Measurements from ENCODE around the gene ATF7IP2.

The ATF7IP2 gene

DNA sequence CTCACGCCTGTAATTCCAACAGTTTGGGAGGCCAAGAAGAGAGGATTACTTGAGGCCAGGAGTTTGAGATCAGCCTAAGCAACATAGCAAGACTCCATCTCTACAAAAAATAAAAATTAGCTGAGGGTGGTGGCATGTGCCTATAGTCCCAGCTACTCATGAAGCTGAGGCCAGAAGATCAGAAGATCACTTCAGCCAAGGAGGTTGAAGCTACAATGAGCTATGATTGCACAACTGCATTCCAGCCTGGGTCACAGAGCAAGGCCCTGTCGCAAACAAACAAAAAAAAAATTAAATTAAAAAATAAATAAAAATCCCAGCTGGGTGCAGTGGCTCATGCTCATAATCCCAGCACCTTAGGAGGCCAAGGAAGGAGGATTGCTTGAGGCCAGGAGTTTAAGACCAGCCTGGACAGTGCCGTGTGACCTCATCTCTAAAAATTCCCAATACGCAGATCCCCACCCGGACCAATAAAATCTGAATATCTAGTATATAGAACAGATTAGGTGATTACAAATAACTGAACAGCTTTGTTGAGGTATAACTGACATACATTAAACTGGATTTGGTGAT, 18.2 kb upstream of the ATF7IP2 start:
- DNase-seq (ENCODE audit: low spot score): no peak
- TF ChIP-seq, protein P1, sequence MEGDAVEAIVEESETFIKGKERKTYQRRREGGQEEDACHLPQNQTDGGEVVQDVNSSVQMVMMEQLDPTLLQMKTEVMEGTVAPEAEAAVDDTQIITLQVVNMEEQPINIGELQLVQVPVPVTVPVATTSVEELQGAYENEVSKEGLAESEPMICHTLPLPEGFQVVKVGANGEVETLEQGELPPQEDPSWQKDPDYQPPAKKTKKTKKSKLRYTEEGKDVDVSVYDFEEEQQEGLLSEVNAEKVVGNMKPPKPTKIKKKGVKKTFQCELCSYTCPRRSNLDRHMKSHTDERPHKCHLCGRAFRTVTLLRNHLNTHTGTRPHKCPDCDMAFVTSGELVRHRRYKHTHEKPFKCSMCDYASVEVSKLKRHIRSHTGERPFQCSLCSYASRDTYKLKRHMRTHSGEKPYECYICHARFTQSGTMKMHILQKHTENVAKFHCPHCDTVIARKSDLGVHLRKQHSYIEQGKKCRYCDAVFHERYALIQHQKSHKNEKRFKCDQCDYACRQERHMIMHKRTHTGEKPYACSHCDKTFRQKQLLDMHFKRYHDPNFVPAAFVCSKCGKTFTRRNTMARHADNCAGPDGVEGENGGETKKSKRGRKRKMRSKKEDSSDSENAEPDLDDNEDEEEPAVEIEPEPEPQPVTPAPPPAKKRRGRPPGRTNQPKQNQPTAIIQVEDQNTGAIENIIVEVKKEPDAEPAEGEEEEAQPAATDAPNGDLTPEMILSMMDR (IDR thresholded peaks at IDR 0.05; ENCODE audit: extremely low read depth, missing control alignments): no peak

DNA sequence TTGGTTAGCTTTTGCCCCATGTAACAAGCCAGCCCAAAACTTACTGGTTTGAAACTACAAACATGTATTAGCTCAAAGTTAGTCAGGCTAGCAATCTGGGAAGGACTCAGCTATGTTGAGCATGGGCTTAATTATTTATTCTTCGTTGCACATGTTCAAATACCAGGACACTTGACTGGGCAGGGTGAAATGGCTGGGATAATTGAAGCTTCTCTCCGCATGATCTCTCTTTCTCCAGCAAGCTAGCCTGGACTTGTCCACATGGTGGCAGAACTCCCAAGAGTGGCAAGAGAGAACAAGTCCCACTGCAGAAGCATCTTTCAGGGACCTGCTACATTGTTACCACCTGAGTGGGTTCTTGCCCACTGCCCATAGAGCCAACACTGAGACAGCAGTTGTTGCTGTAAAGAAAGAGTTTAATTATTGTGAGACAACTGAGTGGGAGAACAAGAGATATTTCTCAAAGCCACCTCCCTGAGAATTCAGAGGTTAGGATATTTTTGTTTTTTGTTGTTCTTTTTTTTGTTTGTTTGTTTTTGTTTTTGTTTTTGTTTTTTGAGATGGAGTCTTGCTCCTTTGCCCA, 16.8 kb upstream of the ATF7IP2 start:
- no peak for DNase-seq (ENCODE audit: low spot score)
- TF ChIP-seq, protein P1 (IDR thresholded peaks at IDR 0.05; ENCODE audit: extremely low read depth, missing control alignments): no peak

DNA sequence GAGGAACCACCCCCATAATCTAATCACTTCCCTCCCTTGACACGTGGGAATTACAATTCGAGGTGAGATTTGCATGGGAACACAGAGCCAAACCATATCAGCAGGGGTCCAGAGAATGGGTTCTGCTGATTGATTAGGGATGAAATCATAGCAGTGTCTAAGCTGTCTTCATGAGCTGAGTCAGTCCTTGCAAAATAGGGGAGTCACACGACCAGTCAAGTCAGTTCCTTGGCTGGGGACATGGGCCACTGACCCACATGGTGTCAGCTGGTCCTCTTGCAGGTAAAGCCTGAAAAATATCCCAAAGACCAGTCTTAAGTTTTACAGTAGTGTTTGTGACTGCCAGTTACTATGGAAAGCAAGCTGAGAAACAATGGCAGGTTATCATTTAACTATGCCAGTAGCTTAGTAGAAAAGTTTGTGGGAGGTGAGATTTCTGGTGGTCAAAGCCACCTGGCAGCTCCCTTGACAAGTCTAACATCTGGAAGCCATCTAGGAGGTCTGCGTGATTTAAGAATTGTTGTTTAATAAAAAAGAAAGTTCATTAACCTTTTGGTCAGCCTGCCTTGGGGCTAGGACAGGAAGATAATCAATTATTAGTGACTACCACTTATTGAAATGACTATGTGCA, 15.7 kb upstream of the ATF7IP2 start:
- DNase-seq (ENCODE audit: low spot score): no peak
- TF ChIP-seq, protein P1 (IDR thresholded peaks at IDR 0.05; ENCODE audit: extremely low read depth, missing control alignments): no peak

DNA sequence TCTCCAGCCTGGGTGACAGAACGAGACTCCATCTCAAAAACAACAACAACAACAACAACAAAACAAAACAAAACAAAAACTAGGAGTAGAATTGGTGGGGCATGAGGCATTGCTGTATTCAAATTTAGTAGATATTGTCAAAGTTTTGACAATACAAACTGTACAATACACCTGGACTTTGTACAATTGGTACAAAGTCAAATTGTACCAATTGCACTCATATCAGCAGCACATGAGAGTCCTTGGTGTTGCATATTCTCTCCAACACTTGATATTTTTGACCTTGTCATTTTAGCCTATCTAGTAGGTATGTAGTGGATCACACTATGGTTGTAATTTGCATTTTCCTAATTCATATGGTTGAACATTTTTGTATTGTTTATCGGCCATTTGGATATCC, 14.3 kb upstream of the ATF7IP2 start:
- TF ChIP-seq, protein P1 (IDR thresholded peaks at IDR 0.05; ENCODE audit: extremely low read depth, missing control alignments): no peak
- no peak for DNase-seq (ENCODE audit: low spot score)

DNA sequence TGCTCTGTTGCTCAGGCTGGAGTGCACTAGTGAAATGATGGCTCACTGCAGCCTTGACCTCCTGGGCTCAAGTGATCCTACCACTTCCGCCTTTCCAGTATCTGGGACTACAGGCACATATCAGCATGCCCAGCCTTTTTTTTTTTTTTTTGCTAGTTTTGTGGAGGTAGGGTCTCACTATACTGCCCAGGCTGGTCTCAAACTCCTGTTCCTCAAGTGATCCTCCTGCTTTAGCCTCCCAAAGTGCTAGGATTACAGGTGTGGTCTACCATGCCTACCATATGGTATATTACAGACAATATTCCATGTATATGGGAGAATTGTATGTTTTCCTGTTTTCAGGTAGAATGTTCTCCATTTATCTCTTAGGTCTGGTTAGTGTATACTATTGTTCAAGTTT, 12.3 kb upstream of the ATF7IP2 start:
- no peak for DNase-seq (ENCODE audit: low spot score)
- TF ChIP-seq, protein P1 (IDR thresholded peaks at IDR 0.05; ENCODE audit: extremely low read depth, missing control alignments): no peak

DNA sequence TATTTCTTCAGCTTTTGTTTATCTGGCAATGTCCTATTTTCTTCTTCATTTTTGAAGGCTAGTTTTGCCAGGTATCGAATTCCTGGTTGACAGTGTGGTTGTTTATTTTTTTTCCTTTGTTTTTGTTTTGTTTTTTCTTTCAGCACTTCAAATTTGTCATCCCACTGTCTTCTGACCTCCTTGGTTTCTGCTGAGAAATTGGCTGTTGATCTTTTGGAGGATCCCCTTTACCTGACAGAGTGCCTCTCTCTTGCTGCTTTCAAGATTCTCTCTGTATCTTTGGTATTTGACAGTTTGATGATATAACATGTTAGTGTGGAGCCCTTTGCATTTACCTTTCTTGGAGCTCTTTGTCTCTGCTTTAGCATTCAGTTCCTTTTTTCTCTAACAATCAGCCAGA, 9.6 kb upstream of the ATF7IP2 start:
- DNase-seq (ENCODE audit: low spot score): no peak
- TF ChIP-seq, protein P1 (IDR thresholded peaks at IDR 0.05; ENCODE audit: extremely low read depth, missing control alignments): no peak

DNA sequence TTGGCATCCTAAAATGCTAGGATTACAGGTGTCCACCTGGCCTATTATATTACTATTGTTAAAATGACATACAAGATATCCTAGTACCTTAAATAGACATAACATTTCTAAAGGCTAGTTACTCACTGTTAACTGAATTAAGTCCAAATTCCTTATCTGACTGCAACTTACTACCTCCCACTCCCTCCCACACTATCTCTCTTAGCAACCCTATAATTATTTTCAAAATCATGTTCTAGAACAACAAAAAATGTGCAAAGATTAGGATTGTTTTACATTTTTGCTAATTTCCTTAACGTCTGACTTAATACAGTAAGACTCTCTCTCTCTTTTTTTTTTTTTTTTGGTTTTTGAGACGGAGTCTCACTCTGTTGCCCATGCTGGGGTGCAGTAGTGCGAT, 2.2 kb upstream of the ATF7IP2 start:
- TF ChIP-seq, protein P1 (IDR thresholded peaks at IDR 0.05; ENCODE audit: extremely low read depth, missing control alignments): no peak
- no peak for DNase-seq (ENCODE audit: low spot score)

All from GM20000 (cell line).